C4-2B (cell line): Measurements from ENCODE around the gene PPP6R3.
A peak's percentile ranks its signal among the peaks of the same experiment; 100 is the strongest.
"Not testable (repeated sequence)": the region's sequence is repeated elsewhere in the genome, so short reads cannot be mapped to it uniquely, and the experiment has no call there.

Source experiments
- H3K27ac ChIP-seq: fragments of 450-650 bp; 2 replicates; pipeline ENCODE4 v1.5.1; 2017
- ZFX ChIP-seq: fragments of 450-650 bp; IDR thresholded peaks from 2 replicates; pipeline ENCODE4 v1.6.1; 2017
- TF ChIP-seq, protein P1 (sequence below): fragments of 450-650 bp; conservative IDR thresholded peaks from 2 replicates; pipeline ENCODE4 v1.5.1; 2017; ENCODE audit warnings: mild to moderate bottlenecking

PPP6R3 gene

DNA sequence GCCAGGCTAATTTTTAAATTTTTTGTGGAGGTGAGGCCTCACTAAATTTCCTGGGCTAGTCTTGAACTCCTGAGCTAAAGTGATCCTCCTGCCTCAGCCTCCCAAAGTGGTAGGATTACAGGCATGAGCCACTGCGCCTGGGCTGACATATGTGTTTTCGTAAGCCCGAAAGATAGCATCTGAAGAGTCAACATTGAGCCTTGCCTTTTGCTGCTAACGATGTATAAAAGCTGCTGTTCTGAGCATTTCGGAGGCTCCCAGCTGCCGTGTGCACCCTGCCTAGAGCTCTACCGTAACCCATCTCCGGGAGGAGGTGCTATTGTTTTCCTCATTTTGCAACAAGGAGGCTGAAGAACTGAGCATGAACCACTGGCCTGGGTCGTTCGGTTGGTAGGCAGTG, 18.1 kb upstream of the PPP6R3 start:
- H3K27ac ChIP-seq = no peak overlapping the region
- TF ChIP-seq ZFX = no peak
- TF ChIP-seq, protein P1, sequence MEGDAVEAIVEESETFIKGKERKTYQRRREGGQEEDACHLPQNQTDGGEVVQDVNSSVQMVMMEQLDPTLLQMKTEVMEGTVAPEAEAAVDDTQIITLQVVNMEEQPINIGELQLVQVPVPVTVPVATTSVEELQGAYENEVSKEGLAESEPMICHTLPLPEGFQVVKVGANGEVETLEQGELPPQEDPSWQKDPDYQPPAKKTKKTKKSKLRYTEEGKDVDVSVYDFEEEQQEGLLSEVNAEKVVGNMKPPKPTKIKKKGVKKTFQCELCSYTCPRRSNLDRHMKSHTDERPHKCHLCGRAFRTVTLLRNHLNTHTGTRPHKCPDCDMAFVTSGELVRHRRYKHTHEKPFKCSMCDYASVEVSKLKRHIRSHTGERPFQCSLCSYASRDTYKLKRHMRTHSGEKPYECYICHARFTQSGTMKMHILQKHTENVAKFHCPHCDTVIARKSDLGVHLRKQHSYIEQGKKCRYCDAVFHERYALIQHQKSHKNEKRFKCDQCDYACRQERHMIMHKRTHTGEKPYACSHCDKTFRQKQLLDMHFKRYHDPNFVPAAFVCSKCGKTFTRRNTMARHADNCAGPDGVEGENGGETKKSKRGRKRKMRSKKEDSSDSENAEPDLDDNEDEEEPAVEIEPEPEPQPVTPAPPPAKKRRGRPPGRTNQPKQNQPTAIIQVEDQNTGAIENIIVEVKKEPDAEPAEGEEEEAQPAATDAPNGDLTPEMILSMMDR = no peak

DNA sequence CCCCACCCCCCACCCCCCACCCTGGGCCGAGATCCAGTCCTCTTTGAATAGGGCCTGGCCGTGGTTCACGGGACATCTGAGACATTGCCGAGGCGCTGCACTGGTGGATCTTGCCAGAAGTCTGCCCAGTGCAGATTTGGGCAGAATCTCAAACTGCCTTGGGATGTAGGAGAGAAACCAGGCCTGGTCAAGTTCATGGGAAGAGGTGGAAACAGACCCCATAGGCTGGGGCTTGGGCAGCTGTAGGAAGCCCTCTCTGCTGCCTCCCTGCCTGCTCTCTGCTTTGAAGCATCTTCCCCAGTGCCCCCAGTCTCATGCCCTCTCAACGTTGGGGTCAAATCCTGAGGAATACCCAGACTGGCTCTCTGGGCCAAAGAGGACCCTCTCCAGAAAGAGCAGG, 16.0 kb upstream of the PPP6R3 start:
- H3K27ac ChIP-seq = no peak overlapping the region
- TF ChIP-seq, protein P1 = no peak
- TF ChIP-seq ZFX = no peak

DNA sequence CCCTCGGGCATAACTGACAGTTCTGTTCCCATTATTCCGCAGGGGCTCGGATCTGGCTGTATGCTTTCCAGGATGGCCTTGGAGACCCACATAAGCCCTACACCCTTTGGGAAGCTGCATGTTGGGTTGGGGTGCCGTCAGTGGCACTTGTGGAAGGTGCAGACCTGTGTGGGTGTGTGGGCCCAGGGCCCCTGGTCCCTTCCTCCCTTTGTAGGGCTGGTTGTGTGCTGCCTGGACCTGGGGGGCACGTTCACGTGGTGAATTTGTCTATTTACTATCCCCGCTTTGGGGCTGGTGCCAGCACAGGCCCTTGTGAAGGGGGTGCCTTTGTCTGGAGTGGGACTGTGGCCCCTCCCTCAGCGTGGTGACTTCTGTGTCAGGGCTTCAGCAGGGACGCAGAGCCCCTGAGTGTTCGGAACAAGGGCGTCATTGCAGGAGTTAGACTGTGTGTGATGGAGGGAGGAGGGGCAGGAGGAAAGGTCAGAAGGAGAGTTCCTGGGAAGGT, 15.0 kb upstream of the PPP6R3 start:
- H3K27ac ChIP-seq = no peak overlapping the region
- TF ChIP-seq, protein P1 = no peak
- TF ChIP-seq ZFX = no peak

DNA sequence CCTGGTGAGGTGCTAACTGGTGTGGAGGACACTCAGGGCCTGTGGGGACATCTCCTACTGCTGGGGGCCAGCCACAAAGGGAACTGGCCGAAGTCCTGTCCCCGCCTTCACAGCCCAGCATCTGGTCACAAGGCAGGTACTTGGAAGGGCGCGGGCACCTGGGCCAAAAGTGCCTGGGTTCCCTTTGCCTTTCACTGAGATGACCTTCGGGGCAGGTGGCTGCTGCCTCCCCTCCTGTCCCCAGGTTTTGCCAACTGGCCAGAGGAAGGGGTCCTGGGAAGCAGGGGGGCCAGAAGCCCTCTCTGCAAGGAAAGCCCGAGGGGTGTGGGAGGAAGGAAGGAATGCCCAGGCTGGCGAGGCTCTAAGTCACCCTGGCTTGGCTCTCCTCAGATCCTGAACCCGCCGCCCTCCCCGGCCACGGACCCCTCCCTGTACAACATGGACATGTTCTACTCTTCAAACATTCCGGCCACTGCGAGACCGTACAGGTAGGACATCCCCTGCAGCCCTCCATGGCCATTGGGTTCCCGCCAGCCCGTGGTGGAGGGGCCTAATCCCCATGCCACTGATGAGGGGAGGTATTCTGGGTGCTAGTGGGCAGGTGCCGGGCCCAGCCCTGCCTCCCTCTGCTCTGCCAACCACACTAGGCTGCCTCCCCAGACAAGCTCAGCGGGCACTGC, 14.4 kb upstream of the PPP6R3 start:
- no peak overlapping the region for H3K27ac ChIP-seq
- TF ChIP-seq ZFX = no peak
- TF ChIP-seq, protein P1 = no peak

DNA sequence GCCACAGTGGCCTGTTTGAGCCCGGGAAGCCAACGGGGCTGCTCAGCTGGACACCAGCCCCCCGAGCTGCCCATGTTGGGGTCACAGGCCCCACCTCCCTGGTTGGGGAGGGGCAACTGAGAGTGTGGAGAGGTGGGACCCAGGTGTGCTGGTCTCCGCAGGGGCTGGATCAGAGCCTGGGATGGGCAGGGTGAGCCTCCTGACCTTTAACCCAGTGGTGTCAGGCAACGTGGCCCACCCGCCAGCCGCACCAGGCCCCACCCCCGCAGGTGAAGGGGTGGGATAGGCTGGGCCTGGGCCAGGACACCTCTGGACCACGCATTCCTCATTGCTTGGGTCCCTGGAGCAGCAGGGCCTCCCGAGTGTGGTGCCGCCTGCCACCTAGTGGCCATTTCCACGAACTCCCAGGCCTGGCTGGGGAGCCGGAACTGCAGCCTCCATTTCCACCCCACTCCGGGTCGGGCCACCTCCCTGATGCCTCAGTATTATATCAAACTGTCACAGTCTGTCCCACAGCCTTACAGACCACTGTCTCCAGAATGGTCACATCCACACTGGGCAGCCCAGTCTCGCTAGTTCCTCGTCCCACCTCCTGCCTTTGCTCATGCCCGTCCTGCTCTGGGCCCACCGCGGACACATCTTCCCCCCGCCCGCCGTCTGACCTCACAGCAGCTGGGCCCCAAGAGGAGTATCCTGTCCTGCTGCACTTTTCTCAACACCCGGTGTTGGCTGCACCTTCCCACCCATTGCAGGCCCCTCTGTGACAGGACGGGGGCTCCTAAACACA, 13.3 kb upstream of the PPP6R3 start:
- no peak overlapping the region for H3K27ac ChIP-seq
- TF ChIP-seq, protein P1 = peak; percentile 96
- no peak for TF ChIP-seq ZFX

DNA sequence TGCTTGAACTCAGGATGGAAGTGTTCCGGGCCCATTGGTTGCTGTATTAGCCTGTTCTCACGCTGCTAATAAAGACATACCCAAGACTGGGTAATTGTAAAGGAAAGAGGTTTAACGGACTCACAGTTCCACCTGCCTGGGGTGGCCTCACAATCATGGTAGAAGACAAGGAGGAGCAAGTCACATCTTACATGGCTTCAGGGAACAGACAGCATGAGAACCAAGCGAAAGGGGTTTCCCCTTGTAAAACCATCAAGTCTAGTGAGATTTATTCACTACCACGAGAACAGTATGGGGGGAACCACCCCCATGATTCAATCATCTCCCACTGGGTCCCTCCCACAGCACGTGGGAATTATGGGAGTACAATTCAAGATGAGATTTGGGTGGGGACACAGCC, 12.6 kb upstream of the PPP6R3 start:
- H3K27ac ChIP-seq = not testable (repeated sequence)

DNA sequence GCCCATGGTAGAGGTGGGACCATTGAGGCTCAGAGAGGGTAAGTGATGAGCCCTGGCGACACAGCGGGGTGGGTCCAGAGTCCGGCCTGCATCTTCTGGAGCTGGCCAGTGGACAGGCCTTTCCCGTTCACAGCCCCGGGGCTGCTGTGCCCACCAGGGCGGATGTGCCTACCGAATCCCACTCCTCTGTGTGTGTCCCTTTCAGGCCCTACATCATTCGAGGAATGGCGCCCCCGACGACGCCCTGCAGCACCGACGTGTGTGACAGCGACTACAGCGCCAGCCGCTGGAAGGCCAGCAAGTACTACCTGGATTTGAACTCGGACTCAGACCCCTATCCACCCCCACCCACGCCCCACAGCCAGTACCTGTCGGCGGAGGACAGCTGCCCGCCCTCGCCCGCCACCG, 11.9 kb upstream of the PPP6R3 start:
- TF ChIP-seq, protein P1 = no peak
- TF ChIP-seq ZFX = no peak
- no peak overlapping the region for H3K27ac ChIP-seq
